ENCODE results near the gene DEFB129.
A peak's percentile ranks its signal among the peaks of the same experiment; 100 is the strongest.

Gene DEFB129

DNA sequence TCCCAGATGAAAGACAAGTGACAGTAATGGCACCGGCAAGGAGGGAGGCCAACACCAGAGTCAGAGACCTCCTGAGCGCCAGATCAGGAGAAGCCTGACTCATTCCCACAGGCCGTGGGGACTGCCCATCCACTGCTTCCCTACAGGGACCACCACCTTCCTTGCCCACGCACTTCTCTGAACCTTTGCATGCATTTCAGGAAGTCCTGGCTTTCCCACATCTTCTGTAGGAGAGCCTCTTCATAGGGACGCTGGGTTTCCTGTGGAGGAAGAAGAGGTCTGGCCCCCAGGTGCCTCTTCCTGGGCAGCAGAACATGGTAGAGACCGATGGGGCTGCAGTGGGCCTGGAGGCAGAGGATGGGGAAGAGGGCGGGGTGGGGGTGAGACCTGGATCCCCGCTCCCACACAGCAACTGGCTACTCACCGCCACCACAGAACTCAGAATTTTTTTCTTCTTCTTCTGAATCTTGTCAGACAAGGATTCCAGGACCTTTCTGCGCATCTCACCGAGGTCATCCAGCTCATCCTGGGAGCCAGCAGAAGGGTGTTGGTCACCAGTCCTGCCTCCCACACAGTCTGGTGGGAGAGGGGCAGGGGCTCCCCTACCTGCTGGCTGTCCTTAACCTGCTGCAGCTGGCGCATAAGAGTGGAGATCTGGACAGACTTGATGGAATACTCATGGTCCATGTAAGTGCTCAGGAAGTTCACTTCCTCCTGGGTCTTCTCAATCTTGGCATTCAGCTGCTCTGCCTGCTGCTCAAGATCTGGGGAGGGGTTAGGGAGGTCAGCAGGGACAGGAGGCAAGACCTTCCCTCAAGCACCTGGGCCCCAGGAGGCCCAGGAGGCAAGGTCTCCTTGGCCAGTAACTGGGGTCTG, 49.8 kb downstream of the DEFB129 start:
- no peak for DNase-seq (ENCODE audit: low spot score)
- Histone ChIP-seq H3K36me3 (ENCODE audit: low read depth) (no peaks in the 10 kb centered on the region), H3K4me1 (ENCODE audit: insufficient read depth, poor library complexity, severe bottlenecking) (no peaks in the 10 kb centered on the region), H3K9me3 (ENCODE audit: severe bottlenecking) (no peaks in the 10 kb centered on the region), H3K27ac (ENCODE audit: poor library complexity, severe bottlenecking) (no peak overlapping the region), H3K4me3 (ENCODE audit: severe bottlenecking) (no peak overlapping the region), H3K27me3 (ENCODE audit: insufficient read depth, poor library complexity, severe bottlenecking) (no peaks in the 10 kb centered on the region)
- no peak for ATAC-seq (ENCODE audit: low read depth)
- TF ChIP-seq, protein P1, sequence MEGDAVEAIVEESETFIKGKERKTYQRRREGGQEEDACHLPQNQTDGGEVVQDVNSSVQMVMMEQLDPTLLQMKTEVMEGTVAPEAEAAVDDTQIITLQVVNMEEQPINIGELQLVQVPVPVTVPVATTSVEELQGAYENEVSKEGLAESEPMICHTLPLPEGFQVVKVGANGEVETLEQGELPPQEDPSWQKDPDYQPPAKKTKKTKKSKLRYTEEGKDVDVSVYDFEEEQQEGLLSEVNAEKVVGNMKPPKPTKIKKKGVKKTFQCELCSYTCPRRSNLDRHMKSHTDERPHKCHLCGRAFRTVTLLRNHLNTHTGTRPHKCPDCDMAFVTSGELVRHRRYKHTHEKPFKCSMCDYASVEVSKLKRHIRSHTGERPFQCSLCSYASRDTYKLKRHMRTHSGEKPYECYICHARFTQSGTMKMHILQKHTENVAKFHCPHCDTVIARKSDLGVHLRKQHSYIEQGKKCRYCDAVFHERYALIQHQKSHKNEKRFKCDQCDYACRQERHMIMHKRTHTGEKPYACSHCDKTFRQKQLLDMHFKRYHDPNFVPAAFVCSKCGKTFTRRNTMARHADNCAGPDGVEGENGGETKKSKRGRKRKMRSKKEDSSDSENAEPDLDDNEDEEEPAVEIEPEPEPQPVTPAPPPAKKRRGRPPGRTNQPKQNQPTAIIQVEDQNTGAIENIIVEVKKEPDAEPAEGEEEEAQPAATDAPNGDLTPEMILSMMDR (IDR thresholded peaks at IDR 0.05; ENCODE audit: poor library complexity, severe bottlenecking) = no peak

DNA sequence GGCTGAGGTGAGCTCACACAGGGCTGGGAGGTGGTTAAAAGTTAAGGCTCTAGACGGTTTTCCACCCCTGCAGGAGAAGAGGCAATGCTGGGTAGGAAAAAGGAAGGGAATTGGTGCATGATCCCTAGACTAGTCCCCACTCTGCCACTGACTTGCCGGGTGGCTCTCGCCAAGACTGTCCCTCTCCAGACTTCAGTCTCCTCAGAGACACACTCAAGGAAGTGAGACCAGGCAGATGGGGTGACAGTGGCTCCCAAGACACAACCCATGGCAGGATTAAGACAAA, 50.4 kb downstream of the DEFB129 start:
- ATAC-seq (ENCODE audit: low read depth) (no peak), DNase-seq (ENCODE audit: low spot score) (no peak)
- Histone ChIP-seq H3K4me1 (ENCODE audit: insufficient read depth, poor library complexity, severe bottlenecking) (no peaks in the 10 kb centered on the region), H3K27me3 (ENCODE audit: insufficient read depth, poor library complexity, severe bottlenecking) (no peaks in the 10 kb centered on the region), H3K36me3 (ENCODE audit: low read depth) (no peaks in the 10 kb centered on the region), H3K9me3 (ENCODE audit: severe bottlenecking) (no peaks in the 10 kb centered on the region), H3K4me3 (ENCODE audit: severe bottlenecking) (no peak overlapping the region), H3K27ac (ENCODE audit: poor library complexity, severe bottlenecking) (no peak overlapping the region)
- TF ChIP-seq, protein P1 (IDR thresholded peaks at IDR 0.05; ENCODE audit: poor library complexity, severe bottlenecking) = no peak

DNA sequence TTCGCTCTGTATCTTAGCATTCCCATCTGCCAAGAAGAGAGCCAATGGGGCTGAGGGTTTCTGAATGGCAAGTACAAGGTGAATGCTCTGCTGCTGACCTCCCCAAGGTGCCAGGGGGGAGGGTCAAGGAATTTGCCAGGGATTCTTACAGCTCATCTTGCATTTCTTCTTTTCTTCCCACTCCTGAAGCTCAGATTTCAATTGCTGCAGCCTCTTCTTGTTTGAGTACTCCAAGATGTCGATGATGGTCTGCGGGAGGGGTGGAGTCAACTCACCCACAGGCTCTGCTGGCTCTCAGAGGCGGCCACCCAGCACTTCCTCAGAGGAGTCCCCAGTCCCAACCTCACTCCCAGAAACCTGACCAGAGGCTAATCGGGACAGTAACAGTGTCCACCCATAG, 51.1 kb downstream of the DEFB129 start:
- H3K36me3 ChIP-seq (ENCODE audit: low read depth) = no peaks in the 10 kb centered on the region
- H3K4me1 ChIP-seq (ENCODE audit: insufficient read depth, poor library complexity, severe bottlenecking) = no peaks in the 10 kb centered on the region
- no peaks in the 10 kb centered on the region for H3K27me3 ChIP-seq (ENCODE audit: insufficient read depth, poor library complexity, severe bottlenecking)
- TF ChIP-seq, protein P1 (IDR thresholded peaks at IDR 0.05; ENCODE audit: poor library complexity, severe bottlenecking) = no peak
- no peak overlapping the region for H3K4me3 ChIP-seq (ENCODE audit: severe bottlenecking)
- ATAC-seq (ENCODE audit: low read depth) = no peak
- H3K9me3 ChIP-seq (ENCODE audit: severe bottlenecking) = no peaks in the 10 kb centered on the region
- no peak for DNase-seq (ENCODE audit: low spot score)
- no peak overlapping the region for H3K27ac ChIP-seq (ENCODE audit: poor library complexity, severe bottlenecking)

DNA sequence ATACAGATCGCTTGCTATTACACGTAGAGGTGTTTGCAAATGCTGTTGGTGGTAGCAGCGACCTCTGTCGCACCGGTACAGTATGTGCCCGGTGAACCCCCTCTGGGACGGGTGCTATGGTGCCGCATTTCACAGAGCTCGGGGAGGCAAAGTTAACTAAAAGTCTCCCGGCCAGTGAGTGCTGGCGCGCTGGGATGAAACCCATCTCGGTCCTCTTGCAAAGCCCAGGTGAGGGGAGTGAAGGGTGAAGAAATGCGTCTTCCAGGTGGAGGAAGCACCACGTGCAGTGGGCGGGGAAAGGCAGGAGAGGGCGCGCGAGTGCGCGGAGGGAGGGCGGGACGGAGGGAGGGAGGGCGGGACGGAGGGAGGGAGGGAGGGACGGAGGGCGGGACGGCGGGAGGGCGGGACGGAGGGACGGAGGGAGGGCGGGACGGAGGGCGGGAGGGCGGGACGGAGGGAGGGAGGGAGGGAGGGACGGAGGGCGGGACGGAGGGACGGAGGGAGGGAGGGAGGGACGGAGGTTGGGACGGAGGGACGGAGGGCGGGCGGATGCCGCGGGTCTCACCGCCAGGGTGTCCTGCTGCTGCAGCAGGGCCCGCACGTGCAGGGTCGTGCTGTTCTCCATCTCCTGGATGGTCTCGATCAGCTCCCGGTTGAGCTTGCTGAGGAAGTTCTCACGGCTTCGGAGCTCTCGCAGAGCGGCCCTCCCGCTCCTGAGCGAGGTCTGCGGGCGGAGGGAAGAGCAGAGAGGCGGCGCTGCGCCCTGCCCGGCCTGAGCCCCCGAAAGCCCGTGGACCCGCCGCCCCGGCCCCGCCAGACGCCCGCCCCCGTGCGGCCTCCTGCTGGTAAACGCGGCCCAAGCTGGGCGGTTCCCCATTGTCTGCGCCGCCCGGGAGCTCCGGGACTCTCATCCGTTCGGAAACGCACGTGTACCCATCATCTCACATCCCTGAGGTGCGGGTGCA, 51.8 kb downstream of the DEFB129 start:
- DNase-seq (ENCODE audit: low spot score) (no peak), ATAC-seq (ENCODE audit: low read depth) (peak; percentile 70)
- H3K4me1 ChIP-seq (ENCODE audit: insufficient read depth, poor library complexity, severe bottlenecking) = no peaks in the 10 kb centered on the region
- TF ChIP-seq, protein P1 (IDR thresholded peaks at IDR 0.05; ENCODE audit: poor library complexity, severe bottlenecking) = peak; percentile 40
- H3K27me3 ChIP-seq (ENCODE audit: insufficient read depth, poor library complexity, severe bottlenecking) = no peaks in the 10 kb centered on the region
- no peaks in the 10 kb centered on the region for H3K36me3 ChIP-seq (ENCODE audit: low read depth)
- H3K9me3 ChIP-seq (ENCODE audit: severe bottlenecking) = no peaks in the 10 kb centered on the region
- no peak overlapping the region for H3K4me3 ChIP-seq (ENCODE audit: severe bottlenecking)
- no peak overlapping the region for H3K27ac ChIP-seq (ENCODE audit: poor library complexity, severe bottlenecking)

Measured in RWPE2 (cell line).